ENCODE results near the gene PALM.
"Not testable (repeated sequence)": the region's sequence is repeated elsewhere in the genome, so short reads cannot be mapped to it uniquely, and the experiment has no call there.

Gene PALM

GRCh38 chr19:708154-709143 lies at the start of gene PALM:
TSS of gene PALM (plus strand) at chr19:708935. CDS start at chr19:709147, 212 bp downstream.
- Mint-ChIP-seq H3K4me3 (peak within 1 kb of the TSS; percentile 68), H3K27ac (no peak within 1 kb of the TSS), H3K27me3 (peaks cover 9% of the 10 kb centered on the region), H3K36me3 (no peaks in the 10 kb centered on the region), H3K4me1 (no peaks in the 10 kb centered on the region), H3K9me3 (no peaks in the 10 kb centered on the region)

DNA sequence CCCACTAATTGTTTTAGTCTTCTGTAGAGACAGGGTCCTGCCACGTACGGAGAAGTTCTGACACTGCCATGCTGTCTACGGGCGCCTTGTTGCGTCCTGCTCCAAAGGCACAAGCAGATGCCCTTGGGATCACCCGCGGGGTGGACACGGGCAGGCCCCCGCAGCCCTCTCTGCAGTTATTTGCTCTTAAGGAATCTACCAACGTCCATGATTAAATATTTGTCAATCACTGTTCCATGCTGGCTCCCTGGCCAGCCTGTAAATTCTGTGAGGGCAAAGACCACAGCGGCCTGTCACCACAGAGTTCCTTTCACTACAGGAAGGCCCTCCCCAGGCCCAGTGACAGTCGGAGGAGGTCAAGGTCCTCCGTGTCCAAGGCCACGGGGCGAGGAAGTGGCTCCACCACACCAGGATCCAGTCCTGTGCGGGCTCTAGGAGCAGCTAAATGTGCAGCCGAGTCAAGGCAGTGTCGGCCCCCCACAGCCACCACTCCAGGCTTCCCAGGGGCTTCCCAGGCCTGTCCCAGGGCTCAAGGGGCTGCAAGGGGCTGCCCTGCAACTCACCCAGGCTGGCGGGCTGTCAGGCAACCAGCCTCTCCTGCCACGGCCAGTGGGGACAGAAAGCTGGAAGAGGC lies 47.8 kb upstream of the PALM start:
- Mint-ChIP-seq H3K4me1 (peaks cover 47% of the 10 kb centered on the region), H3K27ac (peak overlapping the region; percentile 93), H3K36me3 (no peaks in the 10 kb centered on the region), H3K9me3 (no peaks in the 10 kb centered on the region), H3K4me3 (peak overlapping the region; percentile 97), H3K27me3 (no peaks in the 10 kb centered on the region)

DNA sequence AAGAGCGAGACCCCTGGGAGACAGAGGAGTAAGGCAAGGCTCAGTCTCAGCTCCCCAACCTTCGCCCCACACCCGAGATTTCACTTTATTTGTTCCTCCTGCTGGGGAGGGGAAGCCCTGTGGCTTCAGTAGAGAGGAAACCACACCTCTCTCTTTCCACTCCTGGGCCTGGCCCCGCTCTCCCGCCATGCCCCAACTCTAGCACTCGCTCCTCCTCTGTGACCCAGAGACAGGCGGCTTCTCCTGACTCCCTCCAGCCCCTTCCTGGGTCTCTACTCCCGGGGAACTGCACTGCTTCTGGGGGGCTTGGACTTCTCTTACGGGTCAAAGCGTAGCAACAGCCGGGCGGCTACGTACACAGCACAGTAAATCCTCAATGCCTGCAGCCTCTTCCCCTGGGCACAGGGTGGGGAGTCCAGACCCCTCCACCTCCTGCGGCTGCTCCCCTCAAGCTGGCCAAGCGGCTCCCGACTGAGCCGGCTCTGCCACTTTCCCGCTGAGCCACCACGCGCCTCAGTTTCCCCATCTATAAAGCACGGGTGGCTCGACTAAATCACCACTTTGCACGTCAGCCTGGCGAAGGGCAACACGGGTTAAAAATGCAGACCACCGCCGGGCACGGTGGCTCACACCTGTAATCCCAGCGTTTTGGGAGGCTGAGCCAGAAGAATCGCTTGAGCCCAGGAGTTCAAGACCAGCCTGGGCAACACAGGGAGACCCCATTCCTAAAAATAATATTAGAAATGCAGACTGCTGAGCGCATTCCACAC lies 47.1 kb upstream of the PALM start:
- Mint-ChIP-seq H3K9me3 (no peaks in the 10 kb centered on the region), H3K27ac (peak overlapping the region; percentile 93), H3K4me3 (peak overlapping the region; percentile 97), H3K4me1 (peaks cover 41% of the 10 kb centered on the region), H3K27me3 (no peaks in the 10 kb centered on the region), H3K36me3 (no peaks in the 10 kb centered on the region)

DNA sequence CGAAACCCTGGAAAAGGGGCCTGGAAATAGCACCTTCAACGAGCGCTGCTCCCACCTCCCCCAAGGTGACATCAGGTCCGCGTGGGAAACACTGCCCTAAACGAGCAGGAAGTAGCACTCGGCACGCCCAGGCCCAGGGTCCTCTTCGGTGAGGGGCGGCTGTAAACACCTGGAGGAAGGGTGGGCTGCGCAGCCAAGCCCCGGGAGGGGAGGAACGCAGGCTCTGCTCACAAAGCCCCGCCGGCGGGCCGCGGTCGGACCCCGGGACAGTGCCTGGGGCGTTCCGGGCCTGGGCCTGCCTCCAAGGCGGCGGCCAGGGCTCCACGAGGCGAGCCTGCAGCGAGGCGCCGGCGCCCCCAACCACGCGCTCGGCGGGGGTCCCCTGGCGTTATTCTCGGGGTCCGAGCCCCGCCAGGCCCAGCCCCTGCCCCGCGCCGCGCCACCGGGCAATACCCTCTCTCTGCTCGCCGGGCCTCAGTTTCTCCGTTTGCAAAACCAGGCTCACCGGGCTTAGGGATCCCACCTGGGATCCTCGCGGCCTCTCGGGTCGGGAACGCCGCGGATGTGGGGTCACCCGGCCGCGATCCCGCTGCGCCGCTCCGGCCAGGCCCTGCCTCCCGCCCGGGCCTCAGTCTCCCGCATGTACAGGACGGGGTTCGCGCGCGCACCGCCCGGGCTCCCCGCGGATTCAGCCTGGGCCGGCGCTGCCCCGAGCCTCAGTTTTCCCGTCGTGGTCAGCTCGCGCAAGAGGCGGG lies 46.4 kb upstream of the PALM start:
- Mint-ChIP-seq H3K4me3 (peak overlapping the region; percentile 97), H3K27me3 (no peaks in the 10 kb centered on the region), H3K27ac (peak overlapping the region; percentile 93), H3K9me3 (no peaks in the 10 kb centered on the region), H3K4me1 (peaks cover 35% of the 10 kb centered on the region), H3K36me3 (no peaks in the 10 kb centered on the region)

DNA sequence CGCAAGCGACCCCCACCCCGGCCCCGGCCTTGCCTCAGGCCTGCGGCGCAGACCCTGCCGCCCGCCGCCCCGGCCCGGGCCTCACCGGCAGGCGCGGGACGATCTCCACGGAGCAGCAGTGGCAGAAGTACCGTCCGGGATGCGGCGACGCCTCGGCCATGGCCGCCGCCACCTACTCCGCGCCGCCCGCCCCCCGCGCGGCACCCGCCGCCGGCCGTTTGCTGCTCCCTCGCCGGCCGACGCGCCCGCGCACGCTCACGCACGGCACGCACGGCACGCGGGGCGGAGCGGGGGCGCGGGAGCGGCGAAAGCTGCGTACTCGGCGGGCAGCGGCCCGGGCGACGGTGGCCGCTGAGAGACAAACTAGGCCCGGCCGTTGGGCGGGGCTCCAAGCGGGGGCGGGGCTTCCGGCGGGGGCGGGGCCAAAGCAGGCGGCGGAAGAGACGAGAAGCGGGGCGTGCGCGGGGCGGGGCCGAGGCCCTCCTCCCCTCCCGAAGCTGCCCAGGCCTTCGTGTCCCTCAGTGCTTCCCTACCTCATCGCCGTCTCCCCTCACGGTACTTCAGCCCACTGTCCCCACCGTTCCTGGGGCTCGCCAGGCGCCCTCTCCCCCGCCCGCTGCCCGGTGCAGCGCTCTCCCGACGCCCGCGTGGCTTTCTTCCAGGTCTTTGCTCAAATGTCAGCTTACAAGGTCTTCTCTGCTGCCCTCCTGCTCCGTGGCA lies 45.6 kb upstream of the PALM start, which contains the start of gene RNF126:
RNF126 (minus strand) TSS at position 253 of the 720 bp plus-strand sequence; CDS start at position 160, 93 bp downstream.
- peak within 1 kb of the TSS; percentile 97 for H3K4me3 Mint-ChIP-seq
- no peaks in the 10 kb centered on the region for H3K9me3 Mint-ChIP-seq
- H3K4me1 Mint-ChIP-seq = peaks cover 32% of the 10 kb centered on the region
- peak within 1 kb of the TSS; percentile 93 for H3K27ac Mint-ChIP-seq
- no peaks in the 10 kb centered on the region for H3K27me3 Mint-ChIP-seq
- H3K36me3 Mint-ChIP-seq = no peaks in the 10 kb centered on the region

DNA sequence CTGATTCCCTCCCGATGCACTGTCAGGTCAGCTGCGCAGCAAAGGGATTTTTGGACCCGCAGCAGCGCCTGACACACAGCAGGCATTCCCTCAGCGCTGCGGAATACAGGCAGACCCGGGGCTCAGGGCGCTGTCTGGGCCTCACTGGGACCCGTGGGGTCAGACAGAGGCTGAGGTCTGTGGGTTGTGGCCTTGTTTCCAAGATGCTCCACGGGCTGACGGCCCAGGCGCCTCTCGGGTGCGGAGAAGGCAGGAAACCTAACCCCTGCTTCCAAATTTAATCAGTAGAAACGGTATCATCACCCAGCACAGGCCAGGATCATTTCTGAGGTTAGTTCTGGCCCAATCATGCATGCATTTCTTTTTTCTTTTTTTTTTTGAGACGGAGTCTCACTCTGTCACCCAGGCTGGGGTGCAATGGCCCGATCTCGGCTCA lies 45.0 kb upstream of the PALM start:
- H3K27me3 Mint-ChIP-seq = no peaks in the 10 kb centered on the region
- peak overlapping the region; percentile 81 for H3K4me3 Mint-ChIP-seq
- H3K9me3 Mint-ChIP-seq = no peaks in the 10 kb centered on the region
- peaks cover 29% of the 10 kb centered on the region for H3K4me1 Mint-ChIP-seq
- H3K27ac Mint-ChIP-seq = peak overlapping the region; percentile 90
- no peaks in the 10 kb centered on the region for H3K36me3 Mint-ChIP-seq

- H3K4me3 Mint-ChIP-seq = peak overlapping the region; percentile 68
- peaks cover 20% of the 10 kb centered on the region for H3K4me1 Mint-ChIP-seq
Measured at GRCh38 chr19:664913-665443, 43.8 kb upstream of the PALM start.

GRCh38 chr19:666985-667573 lies 41.7 kb upstream of the PALM start:
- peaks cover 12% of the 10 kb centered on the region for H3K4me1 Mint-ChIP-seq
- not testable (repeated sequence) for H3K27ac Mint-ChIP-seq, H3K9me3 Mint-ChIP-seq, H3K36me3 Mint-ChIP-seq, H3K4me3 Mint-ChIP-seq, H3K27me3 Mint-ChIP-seq

More at GRCh38 chr19:664913-665443, 43.8 kb upstream of the PALM start:
- Mint-ChIP-seq H3K27me3 (peaks cover 2% of the 10 kb centered on the region), H3K27ac (peak overlapping the region; percentile 84), H3K36me3 (no peaks in the 10 kb centered on the region), H3K9me3 (no peaks in the 10 kb centered on the region)

- not testable (repeated sequence) for H3K4me3 Mint-ChIP-seq, H3K9me3 Mint-ChIP-seq, H3K27ac Mint-ChIP-seq, H3K27me3 Mint-ChIP-seq, H3K36me3 Mint-ChIP-seq, H3K4me1 Mint-ChIP-seq
Measured at GRCh38 chr19:668675-669434, 39.9 kb upstream of the PALM start.

DNA sequence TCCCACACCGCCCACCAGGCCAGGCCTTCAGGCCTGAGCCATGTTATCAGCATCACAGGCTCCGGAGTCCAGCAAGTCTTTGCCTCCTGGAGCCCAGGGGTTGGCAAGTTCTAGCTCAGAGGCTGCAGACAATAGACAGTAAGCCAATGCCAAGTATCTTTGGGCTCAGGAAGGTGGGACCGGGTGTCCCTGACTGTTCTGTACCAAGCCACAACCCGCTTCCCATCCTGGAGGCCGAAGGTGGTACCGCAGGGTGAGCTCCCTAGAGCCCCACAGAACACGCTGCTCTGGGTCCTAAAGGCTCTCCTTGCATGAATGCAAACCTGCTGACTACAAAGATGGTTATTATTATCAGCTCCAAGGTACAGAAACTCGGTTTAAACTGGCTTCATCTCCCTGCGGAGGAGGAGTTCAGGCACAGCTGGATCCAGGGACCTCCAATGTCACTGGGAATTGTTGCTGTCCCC lies 38.1 kb upstream of the PALM start:
- H3K27me3 Mint-ChIP-seq = peaks cover 9% of the 10 kb centered on the region
- peaks cover 4% of the 10 kb centered on the region for H3K4me1 Mint-ChIP-seq
- no peaks in the 10 kb centered on the region for H3K36me3 Mint-ChIP-seq
- H3K9me3 Mint-ChIP-seq = no peaks in the 10 kb centered on the region
- no peak overlapping the region for H3K27ac Mint-ChIP-seq
- H3K4me3 Mint-ChIP-seq = no peak overlapping the region

- H3K4me1 Mint-ChIP-seq = peaks cover 4% of the 10 kb centered on the region
- no peak overlapping the region for H3K4me3 Mint-ChIP-seq
- no peak overlapping the region for H3K27ac Mint-ChIP-seq
- H3K9me3 Mint-ChIP-seq = no peaks in the 10 kb centered on the region
- H3K36me3 Mint-ChIP-seq = no peaks in the 10 kb centered on the region
- H3K27me3 Mint-ChIP-seq = peaks cover 6% of the 10 kb centered on the region
Measured at GRCh38 chr19:674282-675151, 34.2 kb upstream of the PALM start.

- Mint-ChIP-seq H3K9me3 (no peaks in the 10 kb centered on the region), H3K27me3 (peaks cover 6% of the 10 kb centered on the region), H3K4me3 (no peak overlapping the region), H3K4me1 (peaks cover 4% of the 10 kb centered on the region), H3K27ac (no peak overlapping the region), H3K36me3 (no peaks in the 10 kb centered on the region)
Measured at GRCh38 chr19:676007-676338, 32.8 kb upstream of the PALM start.

All from activated naive CD4-positive, alpha-beta T cell treated with anti-CD3 and anti-CD28 coated beads, Interleukin-2, amount 50 U/mL, for 24 hours (primary cell).